HEK293 (cell line): Measurements from ENCODE around the gene TMEM232.
A peak's percentile ranks its signal among the peaks of the same experiment; 100 is the strongest.

ENCODE experiments used
- CTCF ChIA-PET: fragments of 350-600 bp; formaldehyde crosslinking; extraction: SDS; loops from one replicate; lab custom pipeline; 2021; ENCODE audit warnings: antibody characterized with exemption; lab: Yijun Ruan, JAX
- POLR2A ChIA-PET: fragments of 300-600 bp; formaldehyde crosslinking; extraction: SDS; loops from one replicate; lab custom pipeline; 2020; ENCODE audit warnings: antibody characterized with exemption, inconsistent platforms; lab: Yijun Ruan, JAX
- H3K27ac ChIP-seq: fragments of 200-500 bp; sonication (Bioruptor generic); 2 replicates; pipeline ENCODE4 v1.5.1; 2014; ENCODE audit warnings: low read depth, low read length, control low read depth, inconsistent platforms; ENCODE audit errors: extremely low read depth
- H3K36me3 ChIP-seq, 2 experiments: fragments of 200-500 bp in 1 of 2; sonication (Bioruptor generic) in 1 of 2; 1 replicate in 1 of 2; 2 replicates in 1 of 2; pipeline ENCODE4 v1.5.1; 2014 to 2017; ENCODE audit warnings: inconsistent platforms in 2 of 2, low read length in 2 of 2; ENCODE audit not compliant: control insufficient read depth in 2 of 2, insufficient read depth in 1 of 2
- H3K4me1 ChIP-seq: fragments of 200-500 bp; sonication (Bioruptor generic); 2 replicates; pipeline ENCODE4 v1.5.1; 2014; ENCODE audit warnings: mild to moderate bottlenecking, low read length, inconsistent platforms; ENCODE audit not compliant: control insufficient read depth, insufficient read depth
- H3K4me3 ChIP-seq: 2 replicates; pipeline ENCODE4 v1.5.1; 2011; ENCODE audit warnings: low read depth, mild to moderate bottlenecking, control low read depth, low read length, moderate library complexity
- H3K9me3 ChIP-seq: fragments of 200-500 bp; sonication (Bioruptor generic); 2 replicates; pipeline ENCODE4 v1.5.1; 2014; ENCODE audit warnings: low read depth, low read length, inconsistent platforms; ENCODE audit not compliant: control insufficient read depth, insufficient read depth
- HOXC10 ChIP-seq: sonication (generic); formaldehyde crosslinking; IDR thresholded peaks from 2 replicates; pipeline ENCODE4 v1.8.1; 2023; ENCODE audit warnings: mild to moderate bottlenecking, missing genetic modification reagents
- KLF8 ChIP-seq: fragments of 450-650 bp; formaldehyde crosslinking; IDR thresholded peaks from 2 replicates; pipeline ENCODE4 v1.5.1; 2016; ENCODE audit warnings: missing biosample characterization, missing genetic modification characterization
- KLF9 ChIP-seq: fragments of 450-650 bp; formaldehyde crosslinking; IDR thresholded peaks from 2 replicates; pipeline ENCODE4 v1.5.1; 2016; ENCODE audit warnings: missing biosample characterization, missing genetic modification characterization, low read depth
- REST ChIP-seq: fragments of 450-650 bp; formaldehyde crosslinking; IDR thresholded peaks from 2 replicates; pipeline ENCODE4 v1.5.1; 2016; ENCODE audit warnings: missing biosample characterization, missing genetic modification characterization
- SETDB1 ChIP-seq: IDR thresholded peaks from one replicate; pipeline ENCODE4 v1.6.1; 2017; ENCODE audit warnings: mild to moderate bottlenecking, low read length, moderate library complexity, mixed read lengths; ENCODE audit not compliant: insufficient read length
- ZBTB6 ChIP-seq: fragments of 450-650 bp; formaldehyde crosslinking; IDR thresholded peaks from 2 replicates; pipeline ENCODE4 v1.5.1; 2017; ENCODE audit warnings: missing biosample characterization, missing genetic modification characterization
- ZBTB7A ChIP-seq: fragments of 450-650 bp; formaldehyde crosslinking; IDR thresholded peaks from 2 replicates; pipeline ENCODE4 v1.5.1; 2016; ENCODE audit warnings: low read depth, missing biosample characterization, missing genetic modification characterization
- ZNF138 ChIP-seq: fragments of 450-650 bp; formaldehyde crosslinking; IDR thresholded peaks from 2 replicates; pipeline ENCODE4 v1.5.1; 2016; ENCODE audit warnings: missing biosample characterization, missing genetic modification characterization, borderline replicate concordance
- ZNF24 ChIP-seq: fragments of 450-650 bp; formaldehyde crosslinking; IDR thresholded peaks from 2 replicates; pipeline ENCODE4 v1.5.1; 2016; ENCODE audit warnings: missing biosample characterization, missing genetic modification characterization
- ZNF280D ChIP-seq: fragments of 450-650 bp; formaldehyde crosslinking; IDR thresholded peaks from 2 replicates; pipeline ENCODE4 v1.5.1; 2016; ENCODE audit warnings: missing biosample characterization, missing genetic modification characterization
- ZNF311 ChIP-seq: fragments of 450-650 bp; formaldehyde crosslinking; IDR thresholded peaks from 2 replicates; pipeline ENCODE4 v1.5.1; 2017; ENCODE audit warnings: missing biosample characterization, missing genetic modification characterization, borderline replicate concordance
- ZNF366 ChIP-seq: fragments of 450-650 bp; formaldehyde crosslinking; conservative IDR thresholded peaks from 2 replicates; pipeline ENCODE4 v1.5.1; 2016; ENCODE audit warnings: missing biosample characterization, missing genetic modification characterization
- ZNF548 ChIP-seq: fragments of 450-650 bp; formaldehyde crosslinking; IDR thresholded peaks from 2 replicates; pipeline ENCODE4 v1.5.1; 2016; ENCODE audit warnings: missing biosample characterization, missing genetic modification characterization
- ZNF580 ChIP-seq: fragments of 450-650 bp; formaldehyde crosslinking; IDR thresholded peaks from 2 replicates; pipeline ENCODE4 v1.5.1; 2016; ENCODE audit warnings: missing biosample characterization, missing genetic modification characterization
- ZNF837 ChIP-seq: fragments of 450-650 bp; formaldehyde crosslinking; IDR thresholded peaks from 2 replicates; pipeline ENCODE4 v1.5.1; 2016; ENCODE audit warnings: missing biosample characterization, missing genetic modification characterization

Gene TMEM232

GRCh38 chr5:110618941-110619340 is 107.5 kb downstream of the TMEM232 start:
- CTCF ChIA-PET = interaction anchor here (0.7 to 1.2 kb wide), 3 partner anchors 15 to 270 kb away, joined by 3 to 5 read pairs (median 3); no protein-coding TSS in a partner anchor
- Histone ChIP-seq H3K9me3 (peaks cover 2% of the 10 kb centered on the region; the same call in 1 of the 2 replicates), H3K27ac (no peak overlapping the region), H3K4me3 (no peak overlapping the region), H3K36me3 (no peaks in the 10 kb centered on the region), H3K4me1 (no peaks in the 10 kb centered on the region)
- POLR2A ChIA-PET = no interaction called here
- TF ChIP-seq REST (tag by site-specific recombination) (no peak), ZNF24 (tag by site-specific recombination) (no peak), ZNF366 (no peak), KLF9 (no peak), ZNF548 (tag by site-specific recombination) (no peak)

- POLR2A ChIA-PET = no interaction called here
- TF ChIP-seq ZNF580 = 0 out of 2 replicates have a peak, but pooled peaks have one; percentile 22
- TF ChIP-seq ZBTB6 (tag by site-specific recombination) = no peak
- TF ChIP-seq ZNF280D = peak; percentile 89; the same call in 1 of the 2 replicates
- TF ChIP-seq ZBTB7A (tag by site-specific recombination) = no peak
- no peak for TF ChIP-seq ZNF138 (tag by site-specific recombination)
- no peak for TF ChIP-seq ZNF311
- TF ChIP-seq SETDB1 = peak; percentile 69
- TF ChIP-seq KLF8 = no peak
- TF ChIP-seq ZNF837 (tag by site-specific recombination) = no peak
- TF ChIP-seq HOXC10 (CRISPR knock-in tag) = no peak
- Histone ChIP-seq H3K4me1 (no peaks in the 10 kb centered on the region), H3K9me3 (peaks cover 2% of the 10 kb centered on the region; the same call in 1 of the 2 replicates), H3K4me3 (no peak overlapping the region), H3K27ac (no peak overlapping the region), H3K36me3 (no peaks in the 10 kb centered on the region)
- CTCF ChIA-PET = interaction anchor here (1.4 kb wide), 1 partner anchor 9 kb away, joined by 4 read pairs; no protein-coding TSS in a partner anchor
Observed at GRCh38 chr5:110616009-110616408, 110.5 kb downstream of the TMEM232 start.
